SK-N-SH (cell line): Measurements from ENCODE around the gene ANK2.

Source experiments
- EP300 ChIP-seq, 2 experiments: IDR thresholded peaks; 2 replicates each; pipeline versions ENCODE4 v1.4.0 to v1.6.1; 2012; ENCODE audit warnings: borderline replicate concordance in 1 of 2, low read depth in 1 of 2, low read length in 1 of 2
- FOXM1 ChIP-seq: IDR thresholded peaks from 2 replicates; pipeline ENCODE4 v1.4.0; 2012; ENCODE audit warnings: low read depth, mild to moderate bottlenecking
- RCOR1 ChIP-seq: fragments of 150-350 bp; IDR thresholded peaks from 2 replicates; pipeline ENCODE4 v1.6.1; 2017; ENCODE audit warnings: antibody characterized with exemption, low read length
- RFX5 ChIP-seq: IDR thresholded peaks from 2 replicates; pipeline ENCODE4 v1.6.1; 2012; ENCODE audit warnings: mild to moderate bottlenecking, improper control_type of control experiment, low read length
- TF ChIP-seq, protein P1 (sequence below): fragments of 200-600 bp; sonication (generic); IDR thresholded peaks from 2 replicates; pipeline ENCODE4 v1.6.1; 2017; ENCODE audit warnings: antibody characterized with exemption, mild to moderate bottlenecking, moderate library complexity

DNA sequence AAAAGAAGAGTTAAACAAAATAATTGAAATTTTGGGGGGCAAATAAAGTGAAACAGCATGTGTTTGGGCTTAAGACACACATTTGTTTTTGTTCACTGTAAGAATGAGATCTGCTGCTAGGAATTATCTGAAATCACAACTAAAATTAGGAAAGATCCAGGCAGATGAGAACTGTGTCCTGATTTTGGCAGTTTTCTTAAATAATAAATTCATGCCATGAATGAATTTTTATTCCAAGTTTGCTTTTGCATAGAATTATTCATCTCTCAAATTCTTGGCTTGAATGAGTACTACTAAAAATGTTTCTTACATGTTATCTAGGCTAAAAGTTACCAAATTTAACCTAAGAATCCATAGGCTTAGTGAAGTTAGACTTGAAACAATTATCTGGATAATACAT, 321.7 kb downstream of the ANK2 start:
- TF ChIP-seq RFX5: no peak
- no peak for TF ChIP-seq EP300 (IDR thresholded peaks at IDR 0.05; ENCODE audit: borderline replicate concordance in 1 of 2, low read depth in 1 of 2, low read length in 1 of 2)
- no peak for TF ChIP-seq RCOR1
- TF ChIP-seq, protein P1, sequence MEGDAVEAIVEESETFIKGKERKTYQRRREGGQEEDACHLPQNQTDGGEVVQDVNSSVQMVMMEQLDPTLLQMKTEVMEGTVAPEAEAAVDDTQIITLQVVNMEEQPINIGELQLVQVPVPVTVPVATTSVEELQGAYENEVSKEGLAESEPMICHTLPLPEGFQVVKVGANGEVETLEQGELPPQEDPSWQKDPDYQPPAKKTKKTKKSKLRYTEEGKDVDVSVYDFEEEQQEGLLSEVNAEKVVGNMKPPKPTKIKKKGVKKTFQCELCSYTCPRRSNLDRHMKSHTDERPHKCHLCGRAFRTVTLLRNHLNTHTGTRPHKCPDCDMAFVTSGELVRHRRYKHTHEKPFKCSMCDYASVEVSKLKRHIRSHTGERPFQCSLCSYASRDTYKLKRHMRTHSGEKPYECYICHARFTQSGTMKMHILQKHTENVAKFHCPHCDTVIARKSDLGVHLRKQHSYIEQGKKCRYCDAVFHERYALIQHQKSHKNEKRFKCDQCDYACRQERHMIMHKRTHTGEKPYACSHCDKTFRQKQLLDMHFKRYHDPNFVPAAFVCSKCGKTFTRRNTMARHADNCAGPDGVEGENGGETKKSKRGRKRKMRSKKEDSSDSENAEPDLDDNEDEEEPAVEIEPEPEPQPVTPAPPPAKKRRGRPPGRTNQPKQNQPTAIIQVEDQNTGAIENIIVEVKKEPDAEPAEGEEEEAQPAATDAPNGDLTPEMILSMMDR: no peak
- no peak for TF ChIP-seq FOXM1
